ENCODE results near the gene DCLRE1B. TPM values are rescaled to one million over a fixed set of nuclear protein-coding genes. Genes with fewer than 3 reads are reported as not detected.
A peak's percentile ranks its signal among the peaks of the same experiment; 100 is the strongest.

The DCLRE1B gene
- total and polyA plus RNA-seq, 9 of the 15 experiments (the other 6 are each of a cell fraction or from before 2014, with no cell fraction given), result 10.6 to 28.8 (median 17.2) TPM

- H3K27ac ChIP-seq (ENCODE audit: extremely low read depth, low read depth, low read length), result no peak overlapping the region
- WGBS (ENCODE audit: insufficient coverage, low coverage, missing lambda C conversion rate), result 22% methylated on average over 3 of the region's 3 CpGs
- peaks cover 4 to 13% of the 10 kb centered on the region in 2 experiments; a peak in 3 of 5 replicates for H3K4me1 ChIP-seq (replicated peaks in 1 of 2; ENCODE audit: control insufficient read depth in 2 of 2, insufficient read depth in 2 of 2, low read length in 2 of 2)
Measured at GRCh38 chr1:113857776-113858175, 47.4 kb upstream of the DCLRE1B start.

GRCh38 chr1:113858418-113858817 lies 46.7 kb upstream of the DCLRE1B start:
- H3K4me2 ChIP-seq (ENCODE audit: insufficient read depth, low read length), result no peak overlapping the region
- intact Hi-C loops (cut with micrococcal nuclease), result no loop called here
- H3K4me1 ChIP-seq (replicated peaks in 1 of 2; ENCODE audit: control insufficient read depth in 2 of 2, insufficient read depth in 2 of 2, low read length in 2 of 2), result peaks cover 4 to 13% of the 10 kb centered on the region in 2 experiments; a peak in 3 of 5 replicates
- no TSS peak for BruUV-seq (replicated peaks)
- no peak overlapping the region for H3K4me3 ChIP-seq
- no peaks in the 10 kb centered on the region for H3K9me3 ChIP-seq (replicated peaks; ENCODE audit: control insufficient read depth, insufficient read depth, low read depth, low read length)
- DNase-seq (ENCODE audit: extremely low read depth in 1 of 4, low spot score in 3 of 4), result no peak
- TF ChIP-seq ZNF830 (CRISPR knock-in tag; IDR thresholded peaks at IDR 0.05) (no peak), ARID2 (IDR thresholded peaks at IDR 0.05) (no peak), EGR1 (conservative IDR thresholded peaks at IDR 0.05) (no peak)
- H3K27me3 ChIP-seq (ENCODE audit: control insufficient read depth in 2 of 2, insufficient read depth in 2 of 2, low read length in 2 of 2), result no peaks in the 10 kb centered on the region
- POLR2A ChIA-PET, result interaction anchor here (0.9 to 1.3 kb wide), 3 partner anchors 8 to 46 kb away, joined by 3 to 4 read pairs (median 3); partner anchors contain the start of gene RSBN1
- 0 out of 2 replicates have a peak overlapping the region, but pooled peaks have one; percentile 7 for H2AFZ ChIP-seq (ENCODE audit: low read depth, low read length)
- no peak for FAIRE-seq
- WGBS (ENCODE audit: insufficient coverage, low coverage, missing lambda C conversion rate), result 55% methylated on average over 3 of the region's 3 CpGs
- H4K20me1 ChIP-seq (replicated peaks; ENCODE audit: control insufficient read depth, insufficient read depth, low read length), result no peaks in the 10 kb centered on the region
- no peaks in the 10 kb centered on the region for H3K36me3 ChIP-seq (ENCODE audit: control insufficient read depth, insufficient read depth, low read length)
- no peak overlapping the region for H3K27ac ChIP-seq (ENCODE audit: extremely low read depth, low read depth, low read length)
- ATAC-seq, result peak; percentile 12; the same call in 2 of the 3 replicates
- H3K9me1 ChIP-seq (ENCODE audit: control insufficient read depth, insufficient read depth, low read length), result no peaks in the 10 kb centered on the region
- H3K79me2 ChIP-seq (ENCODE audit: control insufficient read depth, insufficient read depth, low read length), result no peaks in the 10 kb centered on the region
- in situ Hi-C loops (cut with MboI), result no loop called here
- CTCF ChIA-PET (ENCODE audit: low intra/inter-chr PET ratio), result no interaction called here
- no peak overlapping the region for H3K9ac ChIP-seq (ENCODE audit: insufficient read depth in 1 of 2, low read depth in 2 of 2, low read length in 2 of 2)

More at GRCh38 chr1:113857776-113858175, 47.4 kb upstream of the DCLRE1B start:
- BruUV-seq (replicated peaks), result no TSS peak
- in situ Hi-C loops (cut with MboI) (no loop called here), intact Hi-C loops (cut with micrococcal nuclease) (no loop called here)
- CTCF ChIA-PET (ENCODE audit: low intra/inter-chr PET ratio), result no interaction called here
- Histone ChIP-seq H3K4me2 (ENCODE audit: insufficient read depth, low read length) (no peak overlapping the region), H3K9me1 (ENCODE audit: control insufficient read depth, insufficient read depth, low read length) (no peaks in the 10 kb centered on the region), H3K9me3 (replicated peaks; ENCODE audit: control insufficient read depth, insufficient read depth, low read depth, low read length) (no peaks in the 10 kb centered on the region), H3K79me2 (ENCODE audit: control insufficient read depth, insufficient read depth, low read length) (no peaks in the 10 kb centered on the region), H3K9ac (ENCODE audit: insufficient read depth in 1 of 2, low read depth in 2 of 2, low read length in 2 of 2) (no peak overlapping the region), H4K20me1 (replicated peaks; ENCODE audit: control insufficient read depth, insufficient read depth, low read length) (no peaks in the 10 kb centered on the region), H3K4me3 (no peak overlapping the region), H2AFZ (ENCODE audit: low read depth, low read length) (no peak overlapping the region), H3K27me3 (ENCODE audit: control insufficient read depth in 2 of 2, insufficient read depth in 2 of 2, low read length in 2 of 2) (no peaks in the 10 kb centered on the region), H3K36me3 (ENCODE audit: control insufficient read depth, insufficient read depth, low read length) (no peaks in the 10 kb centered on the region)
- no peak for ATAC-seq
- POLR2A ChIA-PET, result interaction anchor here (1.4 kb wide), 1 partner anchor 12 kb away, joined by 3 read pairs; no protein-coding TSS in a partner anchor
- TF ChIP-seq ETV6 (IDR thresholded peaks at IDR 0.05; ENCODE audit: borderline replicate concordance in 1 of 2, low read depth in 2 of 2, low read length in 1 of 2), result no peak
- no peak for TF ChIP-seq ETV6 (CRISPR knock-in tag; IDR thresholded peaks at IDR 0.05; ENCODE audit: borderline replicate concordance)
- TF ChIP-seq ZBTB7A (IDR thresholded peaks at IDR 0.05; ENCODE audit: borderline replicate concordance, control insufficient read depth, low read depth, low read length), result no peak
- no peak for TF ChIP-seq MCM7 (IDR thresholded peaks at IDR 0.05)
- TF ChIP-seq ZNF830 (CRISPR knock-in tag; IDR thresholded peaks at IDR 0.05), result no peak
- TF ChIP-seq EZH2 (IDR thresholded peaks at IDR 0.05; ENCODE audit: borderline replicate concordance, low read depth, low read length), result no peak
- TF ChIP-seq NR2C2 (CRISPR knock-in tag; IDR thresholded peaks at IDR 0.05), result no peak
- TF ChIP-seq NR2C2 (tag; IDR thresholded peaks at IDR 0.05), result no peak
- no peak for TF ChIP-seq SMAD1 (IDR thresholded peaks at IDR 0.05; ENCODE audit: low read depth, low read length, partially characterized antibody)
- TF ChIP-seq CCAR2 (IDR thresholded peaks at IDR 0.05; ENCODE audit: low read depth, low read length), result no peak
- no peak for TF ChIP-seq SMARCB1 (IDR thresholded peaks at IDR 0.05; ENCODE audit: insufficient read length, low read depth)
- FAIRE-seq, result no peak
- no peak for DNase-seq (ENCODE audit: extremely low read depth in 1 of 4, low spot score in 3 of 4)

Data from K562 (cell line).